Osteocyte (in vitro differentiated cells): ENCODE results near the gene BACE1-AS. TPM values are rescaled to one million over a fixed set of nuclear protein-coding genes. Genes with fewer than 3 reads are reported as not detected.
"Not testable (repeated sequence)": the region's sequence is repeated elsewhere in the genome, so short reads cannot be mapped to it uniquely, and the experiment has no call there.

ENCODE experiments used
- DNase-seq: peaks from one replicate; pipeline ENCODE4 v3.0.0; 2021; ENCODE audit warnings: mixed read lengths; ENCODE audit not compliant: unreplicated experiment; ENCODE audit errors: extremely low spot score
- H3K27ac Mint-ChIP-seq: one replicate; pipeline ENCODE4 v1.8.0; 2021; ENCODE audit warnings: mild to moderate bottlenecking, mixed read lengths; ENCODE audit not compliant: unreplicated experiment
- H3K27me3 Mint-ChIP-seq: one replicate; pipeline ENCODE4 v1.8.0; 2021; ENCODE audit warnings: mixed read lengths; ENCODE audit not compliant: unreplicated experiment
- H3K36me3 Mint-ChIP-seq: one replicate; pipeline ENCODE4 v1.8.0; 2021; ENCODE audit warnings: mixed read lengths; ENCODE audit not compliant: unreplicated experiment
- H3K4me1 Mint-ChIP-seq: one replicate; pipeline ENCODE4 v1.8.0; 2021; ENCODE audit warnings: mixed read lengths; ENCODE audit not compliant: unreplicated experiment
- H3K4me3 Mint-ChIP-seq: one replicate; pipeline ENCODE4 v1.8.0; 2021; ENCODE audit warnings: mild to moderate bottlenecking, moderate library complexity, mixed read lengths; ENCODE audit not compliant: unreplicated experiment
- H3K9me3 Mint-ChIP-seq: one replicate; pipeline ENCODE4 v1.8.0; 2021; ENCODE audit warnings: mixed read lengths; ENCODE audit not compliant: unreplicated experiment
- total RNA-seq: library from RNA; stranded (reverse); gene quantifications from 2 replicates; pipeline ENCODE4 v1.2.1, GENCODE V29; 2021
- TF ChIP-seq, protein P1 (sequence below): fragments of 200-600 bp; sonication (generic); IDR thresholded peaks from 2 replicates; pipeline ENCODE4 v1.5.0; 2021; ENCODE audit warnings: antibody characterized with exemption, mild to moderate bottlenecking, moderate library complexity

BACE1-AS gene
- total RNA-seq, 1 donor from 2014 or later: 10.9 TPM

DNA sequence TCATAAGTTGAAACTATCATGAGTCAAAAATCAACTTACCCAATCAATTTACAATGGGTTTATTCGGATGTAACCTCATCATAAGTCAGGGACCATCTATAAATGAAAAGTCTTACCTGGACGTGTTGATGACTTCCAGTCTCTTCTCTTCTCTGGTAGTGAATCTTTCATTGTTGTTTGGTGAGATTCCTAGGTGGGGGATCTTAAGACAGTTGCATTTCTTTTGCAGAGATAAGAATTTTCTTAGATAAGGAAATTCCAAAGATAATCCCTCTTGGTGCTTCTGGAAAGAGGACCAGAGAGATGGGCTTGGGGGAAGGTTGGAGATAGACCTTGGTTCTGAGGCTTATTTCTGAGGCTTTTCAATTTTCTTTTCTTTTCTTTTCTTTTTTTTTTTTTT is 21.3 kb upstream of the BACE1-AS start:
- Mint-ChIP-seq H3K4me1 (peaks cover 9% of the 10 kb centered on the region), H3K4me3 (no peak overlapping the region), H3K9me3 (peaks cover 10% of the 10 kb centered on the region), H3K27ac (no peak overlapping the region), H3K27me3 (no peaks in the 10 kb centered on the region), H3K36me3 (peaks cover 25% of the 10 kb centered on the region)
- DNase-seq: no peak
- TF ChIP-seq, protein P1, sequence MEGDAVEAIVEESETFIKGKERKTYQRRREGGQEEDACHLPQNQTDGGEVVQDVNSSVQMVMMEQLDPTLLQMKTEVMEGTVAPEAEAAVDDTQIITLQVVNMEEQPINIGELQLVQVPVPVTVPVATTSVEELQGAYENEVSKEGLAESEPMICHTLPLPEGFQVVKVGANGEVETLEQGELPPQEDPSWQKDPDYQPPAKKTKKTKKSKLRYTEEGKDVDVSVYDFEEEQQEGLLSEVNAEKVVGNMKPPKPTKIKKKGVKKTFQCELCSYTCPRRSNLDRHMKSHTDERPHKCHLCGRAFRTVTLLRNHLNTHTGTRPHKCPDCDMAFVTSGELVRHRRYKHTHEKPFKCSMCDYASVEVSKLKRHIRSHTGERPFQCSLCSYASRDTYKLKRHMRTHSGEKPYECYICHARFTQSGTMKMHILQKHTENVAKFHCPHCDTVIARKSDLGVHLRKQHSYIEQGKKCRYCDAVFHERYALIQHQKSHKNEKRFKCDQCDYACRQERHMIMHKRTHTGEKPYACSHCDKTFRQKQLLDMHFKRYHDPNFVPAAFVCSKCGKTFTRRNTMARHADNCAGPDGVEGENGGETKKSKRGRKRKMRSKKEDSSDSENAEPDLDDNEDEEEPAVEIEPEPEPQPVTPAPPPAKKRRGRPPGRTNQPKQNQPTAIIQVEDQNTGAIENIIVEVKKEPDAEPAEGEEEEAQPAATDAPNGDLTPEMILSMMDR: no peak

DNA sequence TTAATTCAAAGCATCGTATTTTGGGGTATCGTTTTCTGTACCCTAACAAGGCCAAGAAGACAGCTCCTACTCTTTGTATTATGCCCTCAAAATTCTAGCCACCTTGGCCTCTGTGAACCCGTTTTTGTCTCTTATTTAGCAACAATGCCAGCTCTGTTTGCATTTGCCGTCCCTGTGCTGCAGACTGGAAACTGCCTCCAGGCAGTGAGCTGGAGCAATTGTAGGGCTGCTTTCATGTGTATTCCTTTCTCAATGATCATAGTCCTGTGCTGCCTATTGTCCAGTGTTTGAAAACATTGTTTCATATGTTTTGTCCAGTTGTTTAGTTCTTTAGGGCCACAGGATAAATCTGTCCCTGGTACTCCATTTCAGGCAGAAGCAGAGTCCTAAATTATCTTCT is 19.9 kb upstream of the BACE1-AS start:
- Mint-ChIP-seq H3K9me3 (peaks cover 10% of the 10 kb centered on the region), H3K4me1 (peaks cover 9% of the 10 kb centered on the region), H3K27me3 (no peaks in the 10 kb centered on the region), H3K4me3 (no peak overlapping the region), H3K36me3 (peaks cover 34% of the 10 kb centered on the region), H3K27ac (no peak overlapping the region)
- peak; percentile 8 for DNase-seq
- TF ChIP-seq, protein P1: no peak

GRCh38 chr11:117272175-117272574 is 19.0 kb upstream of the BACE1-AS start:
- DNase-seq, H3K4me3 Mint-ChIP-seq, H3K4me1 Mint-ChIP-seq, H3K9me3 Mint-ChIP-seq, H3K27ac Mint-ChIP-seq, H3K27me3 Mint-ChIP-seq: not testable (repeated sequence)
- H3K36me3 Mint-ChIP-seq: peaks cover 33% of the 10 kb centered on the region

- Mint-ChIP-seq H3K4me1 (peaks cover 9% of the 10 kb centered on the region), H3K36me3 (peaks cover 26% of the 10 kb centered on the region), H3K27me3 (no peaks in the 10 kb centered on the region), H3K9me3 (peaks cover 10% of the 10 kb centered on the region), H3K27ac (peak overlapping the region; percentile 42), H3K4me3 (no peak overlapping the region)
- TF ChIP-seq, protein P1: no peak
- DNase-seq: peak; percentile 11
Observed at GRCh38 chr11:117273550-117274289, 17.4 kb upstream of the BACE1-AS start.

- no peaks in the 10 kb centered on the region for H3K27me3 Mint-ChIP-seq
- no peak for DNase-seq
- H3K9me3 Mint-ChIP-seq: peaks cover 4% of the 10 kb centered on the region
- peaks cover 39% of the 10 kb centered on the region for H3K36me3 Mint-ChIP-seq
- H3K27ac Mint-ChIP-seq: peak overlapping the region; percentile 8
- no peak overlapping the region for H3K4me3 Mint-ChIP-seq
- TF ChIP-seq, protein P1: no peak
- peaks cover 34% of the 10 kb centered on the region for H3K4me1 Mint-ChIP-seq
Observed at GRCh38 chr11:117278347-117278746, 12.8 kb upstream of the BACE1-AS start.
